NCI-H2227 (cell line): Measurements from ENCODE around the gene ST13.
"Not testable (repeated sequence)": the region's sequence is repeated elsewhere in the genome, so short reads cannot be mapped to it uniquely, and the experiment has no call there.

ENCODE experiments used
- DNase-seq: peaks from one replicate; lab custom pipeline; 2025; ENCODE audit not compliant: unreplicated experiment; lab: John Stamatoyannopoulos, UW

The ST13 gene

GRCh38 chr22:40844951-40845350, 11.5 kb downstream of the ST13 start:
- DNase-seq, result no peak

- no peak for DNase-seq
These were observed 18.0 kb downstream of the ST13 start for GRCh38 chr22:40838486-40838885.

- DNase-seq, result no peak
These were observed 21.8 kb downstream of the ST13 start for GRCh38 chr22:40834619-40835018.

- DNase-seq, result no peak
These were observed 27.3 kb downstream of the ST13 start for GRCh38 chr22:40829131-40829530.

GRCh38 chr22:40826984-40827741, 29.3 kb downstream of the ST13 start:
- no peak for DNase-seq

GRCh38 chr22:40826292-40826691, 30.1 kb downstream of the ST13 start:
- not testable (repeated sequence) for DNase-seq

- no peak for DNase-seq
These were observed 33.0 kb downstream of the ST13 start for GRCh38 chr22:40823426-40823825.

- no peak for DNase-seq
These were observed 36.8 kb downstream of the ST13 start for GRCh38 chr22:40819599-40820140.

GRCh38 chr22:40818747-40819598, 37.5 kb downstream of the ST13 start, which contains the start of gene SLC25A17:
Gene SLC25A17, minus strand, starts transcription at chr22:40819346. Its CDS starts 98 bp downstream, at chr22:40819248.
- peak; percentile 89 for DNase-seq

- no peak for DNase-seq
These were observed 38.2 kb downstream of the ST13 start for GRCh38 chr22:40818192-40818746.

- no peak for DNase-seq
These were observed 38.7 kb downstream of the ST13 start for GRCh38 chr22:40817737-40818136.

GRCh38 chr22:40813912-40814315, 42.5 kb downstream of the ST13 start:
- no peak for DNase-seq

- no peak for DNase-seq
These were observed 48.2 kb downstream of the ST13 start for GRCh38 chr22:40808018-40808841.

GRCh38 chr22:40806711-40807110, 49.7 kb downstream of the ST13 start:
- no peak for DNase-seq

- no peak for DNase-seq
These were observed 50.7 kb downstream of the ST13 start for GRCh38 chr22:40805699-40806203.

- no peak for DNase-seq
These were observed 51.2 kb downstream of the ST13 start for GRCh38 chr22:40805239-40805638.

GRCh38 chr22:40803321-40803720, 53.1 kb downstream of the ST13 start:
- DNase-seq, result no peak

- DNase-seq, result no peak
These were observed 57.4 kb downstream of the ST13 start for GRCh38 chr22:40799008-40799407.

GRCh38 chr22:40797427-40797826, 59.0 kb downstream of the ST13 start:
- no peak for DNase-seq

GRCh38 chr22:40792451-40792850, 64.0 kb downstream of the ST13 start:
- no peak for DNase-seq
